ENCODE measurements around the gene GRB10.

GRCh38 chr7:50653126-50653864 is 129.4 kb downstream of the GRB10 start:
- no peak for TF ChIP-seq POLR2A (IDR thresholded peaks at IDR 0.05; ENCODE audit: low read depth, low read length)
- TF ChIP-seq, protein P1, sequence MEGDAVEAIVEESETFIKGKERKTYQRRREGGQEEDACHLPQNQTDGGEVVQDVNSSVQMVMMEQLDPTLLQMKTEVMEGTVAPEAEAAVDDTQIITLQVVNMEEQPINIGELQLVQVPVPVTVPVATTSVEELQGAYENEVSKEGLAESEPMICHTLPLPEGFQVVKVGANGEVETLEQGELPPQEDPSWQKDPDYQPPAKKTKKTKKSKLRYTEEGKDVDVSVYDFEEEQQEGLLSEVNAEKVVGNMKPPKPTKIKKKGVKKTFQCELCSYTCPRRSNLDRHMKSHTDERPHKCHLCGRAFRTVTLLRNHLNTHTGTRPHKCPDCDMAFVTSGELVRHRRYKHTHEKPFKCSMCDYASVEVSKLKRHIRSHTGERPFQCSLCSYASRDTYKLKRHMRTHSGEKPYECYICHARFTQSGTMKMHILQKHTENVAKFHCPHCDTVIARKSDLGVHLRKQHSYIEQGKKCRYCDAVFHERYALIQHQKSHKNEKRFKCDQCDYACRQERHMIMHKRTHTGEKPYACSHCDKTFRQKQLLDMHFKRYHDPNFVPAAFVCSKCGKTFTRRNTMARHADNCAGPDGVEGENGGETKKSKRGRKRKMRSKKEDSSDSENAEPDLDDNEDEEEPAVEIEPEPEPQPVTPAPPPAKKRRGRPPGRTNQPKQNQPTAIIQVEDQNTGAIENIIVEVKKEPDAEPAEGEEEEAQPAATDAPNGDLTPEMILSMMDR (IDR thresholded peaks at IDR 0.05; ENCODE audit: extremely low read depth in 1 of 2, insufficient read depth in 1 of 2, low read depth in 1 of 2, low read length in 2 of 2), result no peak
- TF ChIP-seq, protein P2, sequence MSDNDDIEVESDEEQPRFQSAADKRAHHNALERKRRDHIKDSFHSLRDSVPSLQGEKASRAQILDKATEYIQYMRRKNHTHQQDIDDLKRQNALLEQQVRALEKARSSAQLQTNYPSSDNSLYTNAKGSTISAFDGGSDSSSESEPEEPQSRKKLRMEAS (IDR thresholded peaks at IDR 0.05; ENCODE audit: insufficient read depth, insufficient read length), result no peak
- TF ChIP-seq POLR2AphosphoS5 (IDR thresholded peaks at IDR 0.05; ENCODE audit: insufficient read depth, low read depth, low read length), result no peak
- no peak for TF ChIP-seq EZH2 (IDR thresholded peaks at IDR 0.05; ENCODE audit: borderline replicate concordance, low read depth, low read length, severe bottlenecking)
- TF ChIP-seq MYC (IDR thresholded peaks at IDR 0.05; ENCODE audit: low read depth, low read length), result no peak
- TF ChIP-seq GATA2 (IDR thresholded peaks at IDR 0.05; ENCODE audit: insufficient read depth, insufficient read length, low read depth, low read length), result no peak
- TF ChIP-seq FOS (IDR thresholded peaks at IDR 0.05; ENCODE audit: borderline replicate concordance, insufficient read depth, low read length), result no peak
- no peak for TF ChIP-seq JUN (IDR thresholded peaks at IDR 0.05; ENCODE audit: borderline replicate concordance, insufficient read depth, insufficient read length, low read depth)

Data from endothelial cell of umbilical vein (primary cell).